DMS79 (cell line): ENCODE results near the gene GOLGA3.
"Not testable (repeated sequence)": the region's sequence is repeated elsewhere in the genome, so short reads cannot be mapped to it uniquely, and the experiment has no call there.

Experiments used
- DNase-seq: peaks from one replicate; lab custom pipeline; 2025; lab: John Stamatoyannopoulos, UW

Gene GOLGA3

GRCh38 chr12:132753670-132754069 lies 75.0 kb downstream of the GOLGA3 start:
- DNase-seq = not testable (repeated sequence)

DNA sequence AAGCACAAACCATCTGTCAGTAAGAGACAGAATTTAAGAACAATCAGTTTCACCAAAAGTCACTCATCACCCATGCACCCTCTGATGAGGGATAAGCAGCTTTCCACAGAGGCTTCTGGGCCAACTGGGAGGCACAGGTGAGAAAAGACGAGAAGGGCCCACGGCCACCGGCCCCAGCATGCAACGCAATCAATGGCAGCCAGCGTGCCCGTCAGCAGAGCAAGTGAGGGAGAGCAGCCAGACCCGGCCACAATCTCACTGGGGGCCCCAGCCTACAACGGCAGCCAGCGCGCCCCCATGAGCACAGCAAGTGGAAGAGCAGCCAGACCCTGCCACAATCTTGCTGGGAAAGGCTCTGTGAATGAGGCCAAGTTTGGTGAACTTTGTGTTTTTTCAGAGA lies 80.3 kb downstream of the GOLGA3 start:
- DNase-seq = no peak

- DNase-seq = no peak
Measured at GRCh38 chr12:132747896-132748295, 80.8 kb downstream of the GOLGA3 start.

DNA sequence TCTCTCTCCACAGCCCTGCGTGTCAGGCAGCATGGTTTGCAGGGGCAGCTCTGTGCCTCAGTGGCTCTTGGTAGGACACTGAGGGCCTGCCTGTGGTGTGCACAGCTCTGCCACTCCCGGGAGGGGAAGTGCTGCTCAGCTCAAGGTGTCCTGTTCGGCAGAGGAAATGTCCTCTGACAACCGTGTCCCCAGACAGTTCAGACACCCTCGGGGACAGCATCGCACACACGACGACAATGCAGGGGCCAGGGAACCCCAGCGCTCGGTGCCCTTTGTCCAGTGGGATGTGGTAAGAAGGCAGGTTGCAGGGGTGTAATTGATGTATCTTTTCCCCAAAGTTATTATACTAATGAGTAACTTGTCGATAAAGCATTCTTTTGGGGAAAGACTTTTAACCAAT lies 81.3 kb downstream of the GOLGA3 start:
- DNase-seq = no peak

- DNase-seq = no peak
Measured at GRCh38 chr12:132746613-132747012, 82.1 kb downstream of the GOLGA3 start.

DNA sequence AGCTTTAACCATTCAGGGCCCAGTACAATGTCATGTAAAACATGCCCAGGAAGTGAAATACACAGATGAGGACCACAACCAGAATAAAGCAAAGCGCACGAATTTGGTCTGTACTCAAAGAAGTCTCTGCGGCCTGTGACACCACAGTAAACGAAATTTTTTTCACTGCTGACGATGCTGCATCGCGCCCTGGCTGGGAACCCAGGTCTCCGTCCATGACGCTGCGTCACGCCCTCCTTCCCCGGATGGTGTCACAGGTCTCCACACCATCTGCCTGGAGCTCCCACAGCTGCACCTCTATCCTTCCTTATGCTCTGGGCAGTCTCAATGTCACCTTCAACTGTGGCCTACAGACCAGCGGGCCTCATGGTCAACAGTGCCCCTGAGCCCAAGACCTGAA lies 84.8 kb downstream of the GOLGA3 start:
- DNase-seq = no peak

GRCh38 chr12:132741620-132742019 lies 87.0 kb downstream of the GOLGA3 start:
- no peak for DNase-seq

- DNase-seq = no peak
Measured at GRCh38 chr12:132740652-132741051, 88.0 kb downstream of the GOLGA3 start.

- no peak for DNase-seq
Measured at GRCh38 chr12:132740313-132740646, 88.4 kb downstream of the GOLGA3 start.

- no peak for DNase-seq
Measured at GRCh38 chr12:132739600-132740312, 88.9 kb downstream of the GOLGA3 start.

DNA sequence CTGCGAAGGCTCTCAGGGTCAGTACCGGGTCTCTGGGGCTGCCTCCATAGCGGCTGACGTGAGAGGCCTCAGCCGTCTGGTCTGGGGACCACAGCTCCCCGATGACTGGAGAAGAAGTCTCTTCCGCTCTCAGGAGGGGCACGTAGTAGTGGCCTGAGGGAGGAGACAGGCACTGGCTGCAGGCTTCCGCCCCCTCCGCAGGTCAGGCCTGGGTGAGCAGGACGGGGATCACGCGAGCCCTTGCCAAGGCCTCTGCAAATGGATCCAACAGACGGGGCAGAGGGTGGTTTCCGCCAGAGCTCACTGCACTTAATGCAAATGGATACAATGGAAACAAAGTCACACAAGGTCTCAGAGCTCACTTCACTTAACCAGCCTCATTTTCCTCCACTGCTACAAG lies 91.8 kb downstream of the GOLGA3 start:
- no peak for DNase-seq

DNA sequence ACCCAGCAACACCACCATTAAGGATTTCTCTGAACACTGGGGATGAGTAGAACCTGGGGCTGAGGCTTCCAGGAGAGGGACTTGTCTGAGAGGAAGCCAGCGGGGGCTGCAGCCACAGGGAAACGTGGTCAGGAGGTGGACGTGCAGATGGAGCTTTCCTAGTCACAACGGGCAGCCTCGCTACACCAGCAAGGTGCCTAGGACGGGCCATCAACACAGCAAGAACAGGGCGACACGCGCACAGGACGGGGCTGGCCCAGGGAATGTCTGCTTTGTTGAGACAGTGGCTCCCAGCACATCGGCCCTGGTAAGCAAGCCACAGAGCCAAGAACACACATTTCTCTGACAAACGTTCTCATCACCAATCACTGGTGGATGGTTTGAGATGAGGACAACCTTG lies 92.3 kb downstream of the GOLGA3 start:
- no peak for DNase-seq

DNA sequence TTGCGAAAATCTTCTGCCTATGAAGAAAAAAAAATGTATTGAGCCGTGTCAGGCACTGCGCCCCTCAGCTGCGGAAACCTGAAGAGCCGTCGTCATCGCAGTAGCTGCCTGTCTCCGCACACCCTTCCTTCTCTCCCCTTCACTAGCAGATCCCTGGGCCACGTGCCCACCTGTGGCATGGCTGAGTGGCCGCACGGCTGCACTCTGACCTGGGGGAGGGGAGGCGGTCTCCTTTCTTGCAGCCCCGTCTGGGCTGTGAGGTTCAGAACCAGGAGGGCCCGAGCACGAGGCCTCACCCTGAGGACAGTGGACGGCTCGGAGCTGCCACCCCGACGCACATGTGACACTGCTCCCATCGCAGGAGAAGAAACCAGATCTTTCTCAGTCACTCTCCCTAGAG lies 93.2 kb downstream of the GOLGA3 start:
- no peak for DNase-seq

GRCh38 chr12:132734206-132734605 lies 94.5 kb downstream of the GOLGA3 start:
- DNase-seq = no peak

- no peak for DNase-seq
Measured at GRCh38 chr12:132731574-132731973, 97.1 kb downstream of the GOLGA3 start.

DNA sequence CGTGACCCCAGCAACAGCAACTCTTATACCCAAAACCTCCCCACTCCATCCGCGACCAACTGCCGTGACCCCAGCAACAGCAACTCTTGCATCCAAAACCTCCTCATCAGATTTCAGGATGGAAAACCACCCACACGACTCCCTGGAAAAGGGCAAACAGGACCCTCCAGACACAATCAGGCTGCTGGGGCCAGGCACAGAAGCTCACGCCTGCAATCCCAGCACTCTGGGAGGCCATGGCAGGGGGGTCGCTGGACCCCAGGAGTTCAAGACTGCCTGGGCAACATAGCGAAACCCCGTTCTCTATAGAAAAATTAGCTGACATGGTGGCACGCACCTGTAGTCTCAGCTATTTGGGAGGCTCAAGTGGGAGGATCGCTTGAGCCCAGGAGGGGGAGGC lies 98.3 kb downstream of the GOLGA3 start:
- DNase-seq = no peak

- no peak for DNase-seq
Measured at GRCh38 chr12:132729541-132730320, 98.9 kb downstream of the GOLGA3 start.

DNA sequence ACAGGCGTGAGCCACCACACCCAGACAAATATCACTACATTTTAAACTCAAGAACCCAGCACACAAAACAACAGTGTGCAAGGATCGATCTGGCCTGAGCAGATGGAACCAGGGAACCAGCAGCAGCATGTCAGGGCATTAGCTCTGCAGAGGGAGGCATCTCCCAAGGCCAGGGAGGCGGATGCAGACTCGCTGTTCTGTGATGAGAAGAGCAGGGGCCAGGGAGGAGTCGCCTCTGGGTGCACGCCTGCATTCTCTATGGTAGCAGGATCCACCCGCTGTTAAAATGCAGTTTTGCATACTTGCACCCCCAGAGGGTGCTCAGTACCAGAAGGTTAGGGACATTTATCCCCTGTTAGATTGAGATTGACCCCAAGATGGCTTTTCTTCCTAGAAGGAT lies 100.2 kb downstream of the GOLGA3 start:
- DNase-seq = no peak

DNA sequence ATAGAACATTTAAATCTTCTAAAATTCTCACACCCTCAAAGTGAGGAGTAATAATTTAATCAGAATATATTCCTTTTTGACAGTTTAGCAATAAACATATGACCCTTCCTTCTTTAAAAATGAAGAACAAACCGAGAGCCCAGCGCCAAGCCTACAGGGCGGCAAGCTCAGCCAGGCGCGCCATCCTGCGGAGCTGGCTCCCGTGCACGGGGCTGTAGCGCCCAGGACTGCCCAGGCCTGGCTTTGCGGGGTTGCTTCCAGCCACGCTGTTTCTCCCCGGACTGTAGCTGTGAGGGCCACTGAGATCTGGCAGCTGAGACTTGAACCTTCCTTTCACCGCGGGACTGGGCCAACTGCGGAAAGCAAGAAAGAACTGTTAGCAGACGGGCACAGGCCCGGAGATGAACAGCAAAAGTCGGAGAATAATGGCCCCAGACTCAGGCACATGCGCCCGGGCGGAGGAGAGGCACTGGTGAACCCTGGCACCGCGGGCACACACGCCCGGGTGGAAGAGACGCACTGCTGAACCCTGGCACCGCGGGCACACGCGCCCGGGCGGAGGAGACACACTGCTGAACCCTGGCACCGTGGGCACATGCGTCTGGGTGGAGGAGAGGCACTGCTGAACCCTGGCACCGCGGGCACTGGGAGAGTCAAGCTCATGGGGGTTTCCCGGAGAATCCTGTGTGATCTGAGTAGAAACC lies 101.4 kb downstream of the GOLGA3 start:
- DNase-seq = no peak

- DNase-seq = no peak
Measured at GRCh38 chr12:132726386-132726785, 102.3 kb downstream of the GOLGA3 start.

- no peak for DNase-seq
Measured at GRCh38 chr12:132724506-132725241, 104.0 kb downstream of the GOLGA3 start.

DNA sequence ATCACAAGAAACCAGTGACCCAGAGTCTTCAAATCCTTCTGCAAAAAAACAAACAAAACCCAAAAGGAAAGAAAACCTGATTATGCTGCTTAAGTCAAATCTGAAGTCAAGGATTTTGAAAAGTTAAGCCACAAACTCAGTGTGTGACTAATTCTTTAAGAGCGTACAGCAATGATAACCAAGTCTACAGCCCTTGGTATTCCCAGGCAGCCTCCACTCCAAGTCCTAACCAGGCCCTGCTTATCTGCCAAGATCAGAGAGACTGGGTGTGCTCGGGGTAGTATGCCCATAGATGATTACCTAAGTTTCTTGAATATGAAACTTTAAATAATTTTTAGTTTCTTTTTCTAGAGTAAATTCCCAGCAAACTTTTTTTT lies 104.9 kb downstream of the GOLGA3 start:
- DNase-seq = no peak
